ENCODE measurements around the gene DCLK1.

- TF ChIP-seq EZH2phosphoT487 (IDR thresholded peaks at IDR 0.05; ENCODE audit: insufficient read depth, low read depth) (no peak), EZH2 (IDR thresholded peaks at IDR 0.05; ENCODE audit: insufficient read depth, poor library complexity, severe bottlenecking) (no peak)
Measured at GRCh38 chr13:35957996-35958395, 173.2 kb downstream of the DCLK1 start.
